ENCODE results near the gene MYBPC2.
"Not testable (repeated sequence)": the region's sequence is repeated elsewhere in the genome, so short reads cannot be mapped to it uniquely, and the experiment has no call there.

The MYBPC2 gene

DNA sequence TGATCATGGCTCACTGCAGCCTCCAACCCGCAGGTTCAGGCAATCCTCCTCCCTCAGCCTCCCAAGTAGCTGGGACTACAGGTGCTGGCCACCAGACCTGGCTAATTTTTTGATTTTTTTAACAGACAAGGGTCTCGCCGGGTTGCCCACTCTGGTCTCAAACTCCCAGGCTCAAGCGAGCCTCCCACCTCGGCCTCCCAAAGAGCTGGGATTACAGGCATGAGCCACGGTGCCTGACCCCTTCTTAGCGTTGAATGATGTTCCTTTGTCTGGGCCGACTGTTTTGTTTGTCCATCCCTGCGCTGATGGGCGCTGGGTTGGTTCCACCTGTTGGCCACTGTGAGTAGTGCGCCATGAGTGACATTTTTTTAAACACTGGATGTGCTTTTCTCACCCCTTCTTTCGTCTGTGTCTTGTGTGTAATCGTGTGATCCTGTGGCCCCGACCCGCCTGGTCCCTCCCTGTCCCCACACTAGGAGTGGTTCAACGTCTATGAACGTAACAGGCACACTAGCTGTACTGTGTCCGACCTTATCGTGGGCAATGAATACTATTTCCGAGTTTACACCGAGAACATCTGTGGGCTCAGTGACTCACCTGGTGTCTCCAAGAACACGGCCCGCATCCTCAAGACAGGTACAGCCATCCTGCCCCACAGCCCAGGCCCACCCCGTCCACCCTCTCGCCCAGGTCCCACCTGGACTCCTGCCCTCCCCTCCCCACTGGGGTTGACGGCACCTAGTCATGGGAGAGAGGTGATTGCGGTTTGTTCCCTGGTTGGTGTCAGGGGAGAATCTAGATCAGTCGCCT is 28.6 kb downstream of the MYBPC2 start:
- DNase-seq, result peak; percentile 66

DNA sequence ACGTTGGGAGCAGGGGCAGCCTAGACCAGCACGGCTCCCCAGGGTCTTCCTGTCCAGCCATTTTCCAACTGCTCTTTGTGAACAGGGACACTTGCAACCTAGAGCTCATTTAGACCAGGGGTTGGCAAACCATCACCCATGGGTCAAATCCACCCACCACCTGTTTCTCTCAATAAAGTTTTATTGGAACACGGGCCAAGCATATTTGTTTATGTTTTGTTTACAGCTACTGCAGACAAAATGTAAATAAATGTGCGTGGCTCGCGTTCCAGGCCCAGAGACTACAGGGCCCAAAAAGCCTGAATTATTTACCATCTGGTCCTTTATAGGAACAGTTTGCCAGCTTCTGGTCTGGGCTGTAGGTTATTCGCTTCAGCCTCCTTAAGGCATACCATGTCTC is 30.3 kb downstream of the MYBPC2 start:
- DNase-seq, result no peak

DNA sequence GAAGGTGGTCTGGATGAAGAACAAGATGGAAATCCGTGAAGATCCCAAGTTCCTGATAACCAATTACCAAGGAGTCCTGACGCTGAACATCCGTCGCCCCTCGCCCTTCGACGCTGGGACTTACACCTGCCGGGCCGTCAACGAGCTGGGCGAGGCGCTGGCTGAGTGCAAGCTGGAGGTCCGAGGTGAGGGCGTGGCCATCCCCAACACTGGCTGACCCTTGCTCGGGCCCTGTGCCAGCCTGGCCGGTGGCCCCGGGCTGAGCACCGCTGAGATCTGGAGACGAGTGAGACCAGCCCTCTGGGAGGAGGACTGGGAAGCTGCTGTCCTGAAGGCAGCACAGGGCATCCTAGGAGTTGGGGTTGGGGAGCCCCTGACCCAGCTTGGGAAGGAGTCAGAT is 31.7 kb downstream of the MYBPC2 start:
- no peak for DNase-seq

GRCh38 chr19:50465000-50465399 is 32.3 kb downstream of the MYBPC2 start:
- DNase-seq, result no peak

DNA sequence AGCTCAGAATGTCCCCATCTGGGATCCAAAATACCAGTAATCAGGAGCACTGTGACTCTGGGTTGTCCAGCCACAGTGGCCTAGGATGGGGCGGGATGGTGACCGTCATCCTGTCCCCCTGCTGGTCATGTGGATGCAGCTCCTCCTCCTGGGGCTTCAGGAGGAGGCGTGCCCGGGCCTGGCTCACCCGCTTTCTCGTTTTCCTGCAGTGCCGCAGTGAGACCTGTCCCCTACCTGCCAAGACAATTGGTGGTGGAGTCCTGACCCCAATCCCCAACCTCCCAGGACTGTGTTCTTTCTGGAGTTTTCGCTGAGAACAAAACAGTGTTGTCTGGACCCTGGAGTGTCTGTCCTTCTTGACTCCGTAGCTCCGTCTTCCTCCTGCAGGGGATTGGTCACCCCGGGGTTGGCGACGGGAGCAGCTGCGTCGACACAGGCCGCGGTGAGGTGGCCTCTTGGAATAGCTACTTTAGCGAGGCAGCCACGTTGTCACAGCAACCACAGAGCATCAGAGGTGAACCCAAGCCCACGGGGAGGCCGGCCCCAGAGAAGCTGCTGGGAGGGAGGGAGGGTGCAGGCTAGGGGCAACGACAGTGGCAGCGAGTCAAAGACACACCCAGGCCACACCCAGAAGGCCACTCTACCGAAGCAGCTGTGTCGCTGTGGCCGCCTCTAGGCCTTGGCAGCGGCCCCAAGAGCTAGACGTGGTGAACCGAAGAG is 33.5 kb downstream of the MYBPC2 start:
- DNase-seq, result no peak

DNA sequence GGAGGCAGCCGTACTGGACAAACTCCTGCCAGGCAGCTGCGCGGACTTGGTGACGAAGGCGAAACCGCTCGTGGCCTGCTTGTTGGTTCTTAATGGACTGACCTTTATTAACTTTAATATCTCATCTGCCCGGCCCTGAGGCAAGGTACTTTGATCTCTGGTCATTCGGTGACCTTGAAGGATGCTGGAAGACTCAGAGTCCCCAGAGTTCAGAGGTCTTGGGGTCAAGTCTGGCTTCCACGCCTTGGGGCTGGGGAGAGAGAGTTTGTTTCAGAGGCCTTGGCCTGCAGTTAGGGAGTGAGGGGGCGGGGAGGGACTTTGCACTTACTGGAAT is 34.0 kb downstream of the MYBPC2 start:
- DNase-seq, result no peak

DNA sequence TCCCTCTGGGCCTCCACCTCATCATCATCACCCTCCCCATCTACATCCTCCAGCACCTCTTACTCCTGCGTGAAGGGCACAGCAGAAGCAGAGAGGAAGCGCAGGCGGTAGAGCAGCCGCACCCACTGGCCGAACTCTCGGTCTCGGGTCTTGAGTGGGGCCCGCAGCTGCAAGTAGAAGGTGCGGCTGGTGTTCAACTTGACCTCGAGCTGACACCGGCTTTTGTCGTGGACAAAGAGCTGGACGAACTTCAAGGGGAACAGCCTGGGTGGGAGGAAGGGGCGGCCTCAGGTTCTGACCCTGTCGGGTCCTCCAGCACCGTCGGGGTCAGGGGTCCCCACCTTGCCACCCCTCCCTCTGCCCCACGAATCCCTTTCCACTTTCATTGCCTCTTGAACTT is 34.9 kb downstream of the MYBPC2 start:
- DNase-seq, result no peak

DNA sequence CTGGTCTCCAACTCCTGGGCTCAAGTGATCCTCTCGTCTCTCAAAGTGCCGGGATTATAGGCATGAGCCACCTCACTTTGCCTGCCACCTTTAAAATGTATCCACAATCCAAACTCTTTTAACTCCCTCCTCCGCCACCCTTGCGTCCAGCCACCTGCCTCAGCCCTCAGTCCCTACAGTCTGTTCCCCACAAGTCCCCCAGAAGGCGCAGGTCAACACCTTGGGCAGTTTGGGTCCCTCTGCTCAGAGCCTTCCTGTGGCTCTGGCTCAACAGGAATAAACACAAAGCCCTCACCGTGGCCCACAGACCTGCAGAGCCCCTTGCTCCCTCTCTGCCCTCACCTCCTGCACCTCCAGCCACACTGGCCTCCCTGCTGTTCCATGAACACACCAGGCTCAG is 36.1 kb downstream of the MYBPC2 start:
- no peak for DNase-seq

DNA sequence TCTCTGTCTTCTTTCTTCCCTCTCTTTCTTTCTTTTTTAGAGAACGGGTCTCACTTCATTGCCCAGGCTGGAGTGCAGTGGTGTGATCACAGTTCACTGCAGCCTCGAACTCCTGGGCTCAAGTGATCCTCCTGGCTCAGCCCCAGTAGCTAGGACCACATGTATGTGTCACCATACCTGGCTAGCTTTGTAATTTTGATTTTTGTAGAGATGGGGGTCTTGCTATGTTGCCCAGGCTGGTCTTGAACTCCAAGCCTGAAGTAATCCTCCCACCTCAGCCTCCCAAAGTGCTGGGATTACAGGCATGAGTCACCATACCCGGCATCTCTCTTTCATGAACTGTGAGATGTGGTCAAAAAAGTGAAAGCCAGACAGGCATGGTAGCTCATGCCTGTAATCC is 40.6 kb downstream of the MYBPC2 start:
- not testable (repeated sequence) for DNase-seq

DNA sequence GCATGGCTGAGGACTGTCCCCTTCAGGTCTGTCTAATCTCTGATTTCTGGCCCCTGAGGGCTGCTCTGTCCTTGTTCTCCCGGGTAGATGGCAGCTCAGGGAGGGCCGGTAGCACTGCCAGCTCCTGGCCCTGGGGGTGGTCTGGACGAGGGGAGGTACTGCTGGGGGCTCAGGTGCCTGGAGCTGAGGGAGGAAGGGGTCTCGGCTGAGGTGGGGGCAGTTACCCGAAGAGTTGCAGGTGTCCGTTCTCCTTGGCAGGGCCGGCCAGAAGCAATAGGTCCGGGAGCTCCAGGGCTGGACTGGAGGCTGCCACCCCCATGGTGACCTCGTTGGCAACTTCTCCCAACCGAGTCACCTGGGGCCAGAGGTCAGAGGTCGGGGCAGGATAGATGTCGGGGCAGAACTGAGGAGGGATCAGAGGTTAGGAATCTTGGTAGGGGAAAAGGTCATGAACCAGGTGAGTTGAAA is 42.4 kb downstream of the MYBPC2 start:
- DNase-seq, result no peak

- DNase-seq, result no peak
Measured at GRCh38 chr19:50475736-50476223, 43.1 kb downstream of the MYBPC2 start.

DNA sequence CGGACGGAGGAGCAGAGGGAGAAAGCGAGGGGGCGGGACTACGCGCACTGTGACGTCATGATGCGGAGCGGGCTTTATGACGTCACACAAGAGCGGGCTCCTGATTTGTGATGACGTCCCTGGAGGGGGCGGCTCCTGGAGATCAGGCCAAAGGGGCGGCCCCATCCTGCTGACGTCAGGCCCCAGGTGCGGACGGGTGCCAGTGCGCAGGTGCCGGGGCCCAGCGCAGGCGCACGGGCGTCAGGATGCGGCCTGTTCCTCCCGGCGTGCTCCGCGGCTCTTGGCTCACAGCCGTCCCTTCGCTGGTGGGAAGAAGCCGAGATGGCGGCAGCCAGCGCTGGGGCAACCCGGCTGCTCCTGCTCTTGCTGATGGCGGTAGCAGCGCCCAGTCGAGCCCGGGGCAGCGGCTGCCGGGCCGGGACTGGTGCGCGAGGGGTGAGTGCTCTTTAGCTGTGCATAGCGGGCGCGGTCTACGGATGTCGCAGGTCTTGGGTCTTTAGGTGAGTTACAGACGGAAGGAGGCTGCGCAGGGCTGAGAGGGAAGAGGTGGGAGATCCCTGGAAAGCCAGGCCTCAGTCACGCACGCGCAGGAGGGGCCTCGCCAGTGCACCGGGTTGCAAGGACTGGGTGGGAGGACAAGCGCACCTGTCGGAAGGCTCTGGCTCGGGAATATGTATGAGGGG is 43.7 kb downstream of the MYBPC2 start, which contains the start of the genes EMC10 and GARIN5A:
Gene EMC10 (plus strand): TSS at position 284 of the 683 bp plus-strand sequence. CDS start 38 bp downstream, at position 322.
Gene GARIN5A (minus strand): TSS at position 625 of the 683 bp plus-strand sequence. CDS start 460 bp downstream, at position 165.
- DNase-seq, result peak; percentile 90

DNA sequence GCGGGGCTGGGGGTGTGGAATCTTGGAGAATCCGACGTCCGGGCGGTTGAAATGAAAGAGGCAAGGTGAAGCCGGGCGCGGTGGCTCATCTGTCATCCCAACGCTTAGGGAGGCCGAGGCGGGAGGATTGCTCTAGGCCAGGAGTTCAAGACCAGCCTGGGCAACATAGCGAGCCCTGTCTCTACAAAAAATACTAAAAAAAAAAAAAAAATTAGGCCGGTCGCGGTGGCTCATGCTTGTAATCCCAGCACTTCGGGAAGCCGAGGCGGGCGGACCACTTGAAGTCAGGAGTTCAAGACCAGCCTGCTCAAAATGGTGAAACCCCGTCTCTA is 44.2 kb downstream of the MYBPC2 start:
- no peak for DNase-seq

DNA sequence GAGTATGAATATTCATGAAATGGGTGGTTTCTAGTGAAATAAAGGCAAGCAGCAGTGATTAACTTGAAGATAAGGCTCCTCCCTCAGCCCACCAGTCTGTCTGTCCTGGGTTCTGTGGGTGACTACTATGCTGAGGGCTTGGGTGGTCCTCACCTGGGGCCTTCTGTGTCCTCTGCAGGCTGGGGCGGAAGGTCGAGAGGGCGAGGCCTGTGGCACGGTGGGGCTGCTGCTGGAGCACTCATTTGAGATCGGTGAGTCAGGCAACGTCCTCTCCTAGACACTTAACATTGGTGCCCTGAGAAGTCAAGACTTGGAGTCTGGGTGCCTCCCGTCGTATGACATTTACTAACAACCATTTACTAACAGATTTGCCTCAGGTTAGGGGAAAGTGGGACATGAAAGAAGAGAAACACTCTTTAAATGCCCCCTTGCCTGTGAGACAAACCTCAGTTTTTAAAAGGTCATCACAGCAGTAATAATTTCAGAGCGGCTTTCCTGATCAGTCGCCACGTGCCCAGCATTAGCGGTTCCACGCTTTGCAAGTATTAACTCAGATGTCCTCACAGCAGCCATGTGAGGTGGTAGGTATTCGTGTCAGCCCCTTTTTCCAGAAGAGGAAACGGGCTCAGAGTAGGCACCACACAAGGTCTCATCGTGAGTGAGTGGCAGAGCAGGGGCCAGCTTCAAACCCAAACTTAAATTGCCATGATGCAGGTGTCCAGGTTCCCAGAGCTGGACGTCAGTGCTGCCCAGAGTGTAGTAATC is 45.2 kb downstream of the MYBPC2 start:
- no peak for DNase-seq

DNA sequence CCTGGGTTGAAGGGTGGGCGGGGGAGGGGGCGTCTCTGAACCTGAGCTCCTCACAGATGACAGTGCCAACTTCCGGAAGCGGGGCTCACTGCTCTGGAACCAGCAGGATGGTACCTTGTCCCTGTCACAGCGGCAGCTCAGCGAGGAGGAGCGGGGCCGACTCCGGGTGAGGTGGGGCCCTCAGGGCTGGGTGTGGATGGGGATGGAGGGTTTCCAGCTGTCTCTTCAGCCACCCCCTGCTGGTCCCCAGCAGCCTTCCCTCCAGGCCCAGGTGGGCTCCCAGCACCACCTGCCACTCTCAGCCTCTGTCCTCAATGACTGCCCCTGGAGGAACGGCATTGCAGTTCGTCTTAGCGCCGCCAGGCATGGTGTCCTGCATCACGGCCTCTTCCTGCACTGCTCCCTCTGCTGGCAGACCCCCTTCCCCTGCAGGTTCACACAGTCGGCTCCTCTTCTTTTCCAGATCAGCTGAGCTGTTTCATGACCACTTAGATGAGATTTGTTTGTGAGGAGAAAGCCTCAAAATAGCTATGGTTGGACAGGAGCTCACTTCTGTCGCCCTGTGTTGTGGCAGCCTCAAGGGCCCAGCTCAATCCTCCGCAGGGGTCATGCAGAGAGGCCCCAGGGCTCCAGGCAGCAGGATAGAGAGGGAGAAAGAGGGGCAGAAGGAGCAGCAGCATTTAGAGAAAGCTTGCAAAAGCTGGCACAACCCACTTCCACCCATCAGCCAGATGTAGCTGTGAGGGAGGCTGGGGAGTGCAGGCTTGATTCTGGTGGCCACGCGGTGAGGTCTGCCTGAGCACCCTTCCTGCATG is 46.4 kb downstream of the MYBPC2 start:
- DNase-seq, result no peak

DNA sequence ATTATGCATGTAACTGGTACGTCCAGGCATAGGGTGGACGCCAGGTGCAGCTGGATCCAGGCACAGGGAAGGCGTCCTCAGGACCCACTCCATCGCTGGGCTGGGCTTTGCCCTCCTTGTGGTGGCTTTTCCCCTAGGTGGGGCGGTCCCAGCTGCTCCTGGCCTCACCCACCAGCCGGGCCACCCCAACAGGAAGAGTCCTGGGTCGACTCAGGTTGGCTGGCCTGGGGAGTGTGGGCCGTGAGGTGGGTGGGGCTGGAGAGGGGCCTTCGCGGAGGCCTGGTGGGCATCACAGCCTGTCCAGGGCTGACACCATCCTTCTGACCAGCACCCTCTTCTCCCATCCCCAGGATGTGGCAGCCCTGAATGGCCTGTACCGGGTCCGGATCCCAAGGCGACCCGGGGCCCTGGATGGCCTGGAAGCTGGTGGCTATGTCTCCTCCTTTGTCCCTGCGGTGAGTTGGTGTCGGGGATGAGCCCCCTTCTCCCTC is 47.1 kb downstream of the MYBPC2 start:
- DNase-seq, result no peak

- no peak for DNase-seq
Measured at GRCh38 chr19:50480281-50481111, 47.8 kb downstream of the MYBPC2 start.

GRCh38 chr19:50481351-50482149 is 48.9 kb downstream of the MYBPC2 start:
- no peak for DNase-seq

DNA sequence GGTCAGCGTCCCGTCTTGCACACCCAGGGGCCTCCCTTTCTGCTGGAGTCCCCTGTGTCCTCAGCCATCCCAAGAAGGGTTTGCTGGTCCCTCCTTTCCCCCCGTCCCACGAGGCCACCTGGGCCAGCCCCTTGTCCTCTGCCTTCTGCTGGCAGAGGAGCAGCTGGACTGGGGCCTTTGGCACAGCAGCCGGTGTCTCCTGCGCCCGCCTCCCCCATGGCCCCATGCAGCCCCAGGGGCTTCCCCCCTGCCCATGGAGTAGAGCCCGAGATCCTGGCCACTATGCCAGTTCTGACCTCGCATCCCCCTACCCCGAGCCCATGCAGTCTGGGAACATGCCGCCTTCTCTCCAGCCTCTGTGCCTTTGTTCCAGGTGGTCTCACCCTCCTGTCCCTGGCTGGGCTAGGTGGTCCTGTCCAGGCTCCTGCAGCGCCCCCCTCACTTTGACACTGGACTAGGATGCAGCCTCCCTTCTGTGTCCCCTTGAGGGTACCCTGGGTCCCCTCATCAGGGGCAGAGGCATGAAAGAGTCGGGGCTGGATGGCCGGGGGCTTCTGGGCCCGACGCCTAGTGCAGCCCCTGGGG is 49.7 kb downstream of the MYBPC2 start:
- DNase-seq, result no peak
